GM19240 (cell line): ENCODE results near the gene STXBP6.
"Not testable (repeated sequence)": the region's sequence is repeated elsewhere in the genome, so short reads cannot be mapped to it uniquely, and the experiment has no call there.

ENCODE experiments used
- DNase-seq: peaks from one replicate; pipeline ENCODE4 v3.0.0; 2011; ENCODE audit warnings: low spot score; ENCODE audit not compliant: insufficient read length

The STXBP6 gene

DNA sequence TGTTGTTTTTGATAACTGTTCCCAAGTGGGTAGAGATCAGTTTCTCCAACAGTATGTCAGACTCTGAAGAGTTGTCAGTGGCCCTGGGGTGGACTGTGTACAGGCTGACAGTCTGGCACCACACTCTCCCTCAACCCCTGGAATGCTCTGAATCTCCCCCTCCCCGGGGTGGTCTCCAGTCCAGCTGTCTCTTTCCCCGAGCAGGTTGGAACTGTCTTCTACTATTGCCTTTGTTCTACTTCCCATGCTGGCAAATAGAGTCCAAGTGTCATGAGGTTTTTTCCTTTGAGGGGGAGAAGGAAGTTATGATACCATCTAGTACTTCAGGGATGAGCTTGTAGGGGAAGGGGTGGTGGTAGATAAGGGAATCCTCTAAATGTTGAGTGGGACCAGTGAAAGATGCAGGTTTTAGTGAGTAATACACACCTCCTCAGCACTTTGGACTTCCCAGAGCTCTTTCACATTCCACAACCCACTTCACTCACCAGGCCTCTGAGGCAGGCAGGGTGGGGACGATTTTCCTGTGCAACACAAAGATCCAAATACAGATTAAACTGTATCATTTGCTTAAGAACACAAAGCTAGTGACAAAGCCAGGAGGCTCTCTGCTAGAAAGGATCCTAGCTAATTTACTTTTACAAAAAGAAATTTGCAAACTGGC lies 245.3 kb downstream of the STXBP6 start:
- DNase-seq = no peak

DNA sequence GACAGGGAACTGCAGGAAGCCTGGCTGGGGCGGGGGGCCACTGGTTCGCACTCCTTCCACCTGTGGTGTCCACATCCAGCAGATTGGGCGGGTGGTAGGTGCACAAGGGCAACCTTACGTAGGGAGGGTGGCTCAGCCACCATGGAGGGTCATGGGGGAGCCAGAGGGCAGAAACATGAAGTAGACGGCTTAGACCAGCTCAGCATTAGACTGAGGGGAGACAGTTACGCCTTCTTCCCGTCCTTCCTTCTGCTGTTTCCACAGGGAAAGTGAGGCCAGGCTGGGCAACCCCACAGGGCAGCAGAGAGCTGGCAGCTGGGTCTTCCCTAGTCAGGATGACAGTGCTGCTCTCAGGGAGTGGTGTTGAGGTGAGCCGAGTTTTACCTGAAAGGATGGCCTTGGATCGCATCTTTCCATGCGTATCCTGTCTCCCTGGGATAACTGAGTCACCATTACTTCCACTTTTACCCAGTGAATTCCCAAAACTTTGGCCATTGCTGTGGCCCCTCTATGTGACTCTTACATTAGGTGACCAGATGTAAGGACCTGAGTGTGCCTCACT lies 245.9 kb downstream of the STXBP6 start:
- no peak for DNase-seq

DNA sequence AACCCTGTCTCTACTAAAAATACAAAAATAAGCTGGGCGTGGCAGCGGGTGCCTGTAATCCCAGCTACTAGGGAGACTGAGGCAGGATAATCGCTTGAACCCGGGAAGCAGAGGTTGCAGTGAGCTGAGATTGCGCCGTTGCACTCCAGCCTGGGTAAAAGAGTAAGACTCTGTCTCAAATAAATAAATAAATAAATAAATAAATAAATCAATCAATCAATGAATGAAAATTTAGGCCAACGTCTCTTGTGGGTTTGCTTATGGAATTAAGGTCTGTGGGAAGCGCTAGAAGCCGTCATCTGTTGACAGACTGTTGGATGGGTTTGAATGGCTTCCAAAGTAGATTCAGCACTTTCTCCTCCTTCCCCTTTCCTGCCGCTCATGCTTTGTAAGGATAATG lies 246.5 kb downstream of the STXBP6 start:
- not testable (repeated sequence) for DNase-seq

DNA sequence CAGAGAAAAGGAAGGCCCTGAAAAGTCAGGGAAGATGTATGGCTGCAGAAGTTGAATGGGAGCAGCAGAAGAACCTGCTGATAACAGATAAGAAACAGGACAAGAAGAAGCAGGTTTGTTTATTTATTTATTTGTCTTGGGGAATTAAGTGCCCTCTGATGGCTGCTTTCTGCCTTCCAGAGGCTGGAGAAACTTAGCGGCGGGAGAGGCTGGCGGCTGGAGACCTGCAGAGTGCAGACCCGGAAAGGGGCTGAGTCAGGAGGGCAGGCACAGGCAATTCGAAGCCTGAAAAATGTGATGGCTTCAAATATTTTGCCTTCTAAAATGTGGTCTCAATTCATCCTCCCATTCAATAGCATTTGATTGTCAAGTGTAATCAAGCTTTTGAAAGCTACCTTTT lies 247.7 kb downstream of the STXBP6 start:
- DNase-seq = no peak

DNA sequence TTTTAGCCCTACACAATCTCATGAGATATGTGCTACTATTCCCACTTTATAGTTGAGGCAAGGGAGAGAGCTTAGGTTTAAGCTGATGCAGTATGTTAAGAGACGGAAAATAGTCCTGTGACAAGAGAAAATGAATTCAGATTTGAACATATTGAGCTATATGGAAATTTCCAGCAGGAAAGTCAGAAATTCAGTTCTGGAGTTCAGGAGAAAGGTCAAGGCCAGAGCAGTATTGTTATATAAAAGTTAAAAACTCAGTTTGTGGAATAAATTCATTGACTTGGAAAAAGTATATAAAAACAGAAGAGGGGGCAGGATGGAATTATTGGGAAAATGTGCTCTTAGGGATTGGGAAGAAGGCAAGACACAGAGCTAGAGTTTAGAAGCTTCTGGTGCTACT lies 248.9 kb downstream of the STXBP6 start:
- DNase-seq = no peak

DNA sequence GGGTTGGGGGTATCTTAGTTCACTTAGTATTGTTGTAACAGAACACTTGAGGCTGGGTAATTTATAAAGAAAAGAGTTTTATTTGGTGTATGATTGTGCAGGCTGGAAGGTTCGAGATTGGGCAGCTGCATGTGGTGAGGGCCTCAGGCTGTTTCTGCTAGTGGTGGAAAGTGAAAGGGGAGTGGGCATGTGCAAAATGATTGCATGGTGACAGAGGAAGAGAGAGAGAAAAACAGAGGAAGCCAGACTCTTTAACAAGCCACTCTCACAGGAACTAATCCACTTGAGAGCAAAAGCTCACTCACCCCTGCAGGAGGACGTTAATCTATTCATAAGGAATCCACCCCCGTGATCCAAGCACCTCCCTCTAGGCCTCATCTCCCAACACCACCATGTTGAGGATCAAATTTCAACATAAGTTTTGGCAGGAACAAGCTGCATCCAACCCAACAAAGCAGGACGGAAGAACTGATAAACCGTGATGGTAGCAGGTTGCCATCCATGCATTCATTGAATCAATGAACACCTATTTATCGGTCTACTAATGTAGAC lies 251.0 kb downstream of the STXBP6 start:
- DNase-seq = no peak

DNA sequence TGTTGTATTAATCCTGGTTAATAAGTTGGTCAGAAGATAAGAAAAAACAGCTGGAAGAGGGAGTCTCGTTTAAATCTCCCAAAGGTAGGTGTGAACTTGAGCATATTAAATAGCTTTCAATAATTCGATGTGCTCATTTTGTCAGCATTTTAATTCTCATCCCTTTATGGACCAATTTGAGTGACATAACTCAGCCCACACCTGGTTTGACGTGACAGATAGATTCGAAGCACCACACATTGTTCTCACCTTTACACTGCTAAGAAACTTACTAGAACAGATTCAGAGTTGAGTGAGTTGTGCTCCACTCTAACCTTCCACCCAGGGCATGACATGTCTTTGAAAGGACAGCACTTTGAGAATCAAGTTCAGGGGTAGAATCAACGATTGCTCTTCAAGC lies 254.5 kb downstream of the STXBP6 start:
- no peak for DNase-seq

DNA sequence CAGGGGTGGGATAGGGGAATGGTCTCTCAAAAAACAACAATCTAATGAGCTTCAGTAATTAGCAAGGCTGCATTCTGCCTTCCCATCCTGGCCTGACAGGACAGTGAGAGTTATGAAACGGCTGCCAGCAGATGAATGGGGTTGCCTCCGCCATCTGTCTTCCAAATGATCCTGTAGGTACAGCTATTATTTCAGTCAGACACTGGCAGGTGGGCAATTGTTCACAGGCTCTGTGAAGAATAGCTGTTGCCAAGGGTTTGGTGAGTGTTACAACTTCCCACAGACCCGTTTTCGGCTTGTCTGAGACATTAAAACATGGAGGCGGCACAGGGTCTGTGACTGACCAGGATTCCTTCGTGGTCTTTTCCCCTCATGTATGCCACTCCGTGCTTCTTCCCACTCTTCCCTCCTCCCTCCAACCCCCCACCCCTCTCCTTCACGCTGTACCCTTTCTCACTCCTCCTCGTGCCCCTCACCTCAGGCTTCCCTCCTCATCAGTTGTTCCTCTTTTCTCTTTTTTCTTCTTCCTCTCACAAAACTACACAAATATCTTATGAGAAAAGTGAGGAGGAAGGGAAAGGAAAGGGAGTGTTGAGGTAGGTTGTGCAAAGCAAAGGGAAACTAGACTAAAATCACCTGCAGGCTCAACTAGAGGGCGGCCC lies 255.2 kb downstream of the STXBP6 start:
- DNase-seq = no peak

DNA sequence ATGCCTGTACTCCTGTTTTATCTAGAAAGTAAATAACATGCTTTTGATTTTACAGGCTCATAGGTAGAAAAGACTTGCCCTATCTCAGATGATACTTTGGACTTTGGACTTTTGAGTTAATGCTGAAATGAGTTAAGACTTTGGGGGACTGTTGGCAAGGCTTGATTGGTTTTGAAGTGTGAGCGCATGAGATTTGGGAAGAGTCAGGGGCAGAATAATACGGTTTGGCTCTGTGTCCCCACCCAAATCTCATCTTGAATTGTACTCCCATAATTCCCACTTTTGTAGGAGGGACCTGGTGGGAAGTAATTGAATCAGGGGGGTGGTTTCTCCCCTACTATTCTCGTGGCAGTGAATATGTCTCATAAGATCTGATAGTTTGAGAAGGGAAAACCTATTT lies 259.8 kb downstream of the STXBP6 start:
- no peak for DNase-seq

DNA sequence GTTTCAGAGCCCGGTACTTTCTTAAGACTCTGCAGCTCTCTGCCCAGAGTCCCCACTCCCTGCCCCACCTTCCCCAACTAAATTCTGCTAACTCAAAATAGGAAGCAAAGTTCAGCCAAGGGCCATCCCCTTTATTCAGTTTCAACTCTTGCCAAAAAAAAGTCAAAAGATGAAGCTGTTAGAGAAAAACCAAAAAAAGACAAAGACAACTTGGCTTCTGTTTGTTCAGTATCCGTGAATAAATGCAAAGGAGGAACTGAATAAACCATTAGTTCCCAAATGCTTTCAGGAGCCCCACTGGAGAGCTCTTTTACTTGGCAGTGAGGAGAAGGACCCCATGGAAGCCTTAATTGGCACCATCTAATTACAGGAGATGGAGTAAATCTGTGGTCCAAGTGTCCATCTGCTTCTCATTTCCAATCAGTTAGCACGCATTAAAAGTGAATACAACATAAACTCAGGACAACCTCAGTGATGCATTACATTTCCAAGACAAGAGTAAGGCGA lies 260.5 kb downstream of the STXBP6 start:
- no peak for DNase-seq

DNA sequence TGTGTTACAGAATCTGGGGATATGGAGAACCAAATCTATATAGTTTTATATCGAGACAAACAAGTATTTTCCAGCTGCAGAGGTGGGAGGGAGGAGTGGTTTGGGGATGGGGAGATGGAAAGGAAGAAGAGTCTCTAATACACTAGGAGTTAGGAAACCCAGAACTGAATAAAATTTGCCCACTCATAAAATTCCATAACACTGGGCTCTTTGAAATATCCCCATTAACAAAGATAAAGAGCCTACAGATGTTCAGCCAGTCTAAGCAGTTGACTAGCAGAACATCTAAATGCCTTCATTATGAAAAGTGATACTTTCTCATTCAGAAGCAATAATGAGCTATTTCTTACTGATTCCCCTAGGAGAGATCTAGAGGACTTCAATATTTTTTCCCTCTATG lies 264.2 kb downstream of the STXBP6 start:
- DNase-seq = no peak

DNA sequence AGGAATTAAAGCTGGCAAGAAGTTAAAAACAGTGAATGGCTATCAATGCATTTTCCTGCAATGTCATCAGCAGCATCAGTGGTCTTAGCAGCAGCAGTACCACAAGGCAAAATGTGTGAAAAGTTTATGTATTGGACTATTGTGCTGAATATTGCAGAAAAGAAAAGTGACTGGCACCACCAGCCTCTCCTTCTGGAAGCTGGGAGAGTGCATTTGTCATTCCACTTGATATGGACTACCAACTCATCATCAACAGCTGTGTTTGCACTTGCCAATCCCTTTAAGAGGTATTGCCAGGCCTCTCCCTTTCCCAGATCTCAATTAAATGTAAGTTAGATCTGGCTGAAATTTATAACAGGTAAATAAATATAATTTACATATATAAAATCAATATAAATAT lies 265.0 kb downstream of the STXBP6 start:
- no peak for DNase-seq

DNA sequence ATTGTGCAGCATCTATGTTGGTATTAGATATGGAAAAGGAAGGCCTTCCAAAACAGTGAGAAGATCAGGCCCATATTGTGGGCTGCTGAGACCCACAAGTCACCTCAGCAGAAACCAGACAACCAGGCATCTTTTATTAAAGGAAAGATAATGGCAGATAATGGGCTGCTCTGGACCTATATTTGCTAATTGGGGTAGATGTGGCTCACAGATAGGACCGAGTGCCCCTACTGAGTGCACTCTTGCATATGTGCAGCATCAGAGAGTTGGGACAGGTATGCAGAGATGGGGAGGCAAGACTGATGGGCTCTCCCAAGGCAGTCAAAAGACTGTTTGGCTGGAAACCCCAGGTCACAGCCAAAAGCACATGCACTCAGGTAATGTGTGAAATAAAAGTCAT lies 266.2 kb downstream of the STXBP6 start:
- DNase-seq = no peak

DNA sequence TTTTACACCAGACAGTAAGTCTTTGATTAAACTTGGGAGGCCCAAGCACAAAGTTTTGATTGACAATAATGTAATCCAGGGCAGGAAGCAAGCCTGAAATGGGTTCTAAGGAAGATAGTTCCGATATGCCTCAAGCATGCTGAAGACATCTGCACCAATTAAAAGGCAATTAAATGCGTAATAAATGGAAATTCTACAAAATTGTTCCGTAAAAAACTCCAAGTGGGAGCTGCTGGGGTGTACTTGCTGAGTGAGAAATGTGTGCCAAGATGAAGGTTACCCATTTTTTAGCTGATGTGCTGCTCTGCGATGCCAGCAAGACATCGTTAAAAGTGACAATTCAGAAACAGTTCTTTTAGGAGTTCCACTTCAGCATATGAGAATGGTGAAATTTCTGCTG lies 269.7 kb downstream of the STXBP6 start:
- no peak for DNase-seq

DNA sequence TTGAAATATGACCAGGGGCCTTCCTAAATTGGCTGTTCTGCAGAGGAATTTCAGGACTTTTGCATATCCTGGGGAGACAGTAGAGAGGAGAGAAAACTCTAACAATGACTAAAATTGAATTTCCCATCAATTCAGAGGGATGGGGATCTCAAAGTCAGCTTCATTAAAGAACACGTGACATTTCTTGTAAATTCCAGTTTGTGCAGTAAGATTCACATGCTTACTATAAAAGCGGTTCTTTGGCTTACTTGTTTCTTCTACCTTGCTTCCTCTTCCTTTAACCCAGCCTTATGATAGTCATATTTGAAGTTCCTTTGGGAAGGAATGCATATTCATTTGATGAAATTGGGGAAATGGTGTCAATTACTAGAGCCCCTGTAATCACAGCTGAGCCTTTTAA lies 272.3 kb downstream of the STXBP6 start:
- DNase-seq = no peak

DNA sequence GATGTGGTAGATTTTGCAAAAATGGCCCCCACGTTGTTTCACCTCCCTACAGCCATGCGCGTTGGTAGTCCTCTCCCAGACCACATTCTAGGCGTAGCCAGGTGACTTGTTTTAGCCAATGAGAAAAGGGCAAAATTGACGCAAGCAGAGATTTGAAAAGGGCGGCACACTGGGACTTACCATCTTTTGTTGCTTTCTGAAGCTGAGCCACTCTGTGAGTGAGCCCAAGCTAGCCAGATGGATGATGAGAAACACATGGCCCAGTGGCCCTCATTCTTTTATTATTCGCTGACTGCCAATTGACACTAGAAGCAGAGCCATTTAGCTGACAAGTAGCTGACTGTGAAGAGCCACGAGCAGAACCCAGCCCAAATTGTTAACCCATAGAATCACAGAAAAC lies 274.0 kb downstream of the STXBP6 start:
- no peak for DNase-seq

DNA sequence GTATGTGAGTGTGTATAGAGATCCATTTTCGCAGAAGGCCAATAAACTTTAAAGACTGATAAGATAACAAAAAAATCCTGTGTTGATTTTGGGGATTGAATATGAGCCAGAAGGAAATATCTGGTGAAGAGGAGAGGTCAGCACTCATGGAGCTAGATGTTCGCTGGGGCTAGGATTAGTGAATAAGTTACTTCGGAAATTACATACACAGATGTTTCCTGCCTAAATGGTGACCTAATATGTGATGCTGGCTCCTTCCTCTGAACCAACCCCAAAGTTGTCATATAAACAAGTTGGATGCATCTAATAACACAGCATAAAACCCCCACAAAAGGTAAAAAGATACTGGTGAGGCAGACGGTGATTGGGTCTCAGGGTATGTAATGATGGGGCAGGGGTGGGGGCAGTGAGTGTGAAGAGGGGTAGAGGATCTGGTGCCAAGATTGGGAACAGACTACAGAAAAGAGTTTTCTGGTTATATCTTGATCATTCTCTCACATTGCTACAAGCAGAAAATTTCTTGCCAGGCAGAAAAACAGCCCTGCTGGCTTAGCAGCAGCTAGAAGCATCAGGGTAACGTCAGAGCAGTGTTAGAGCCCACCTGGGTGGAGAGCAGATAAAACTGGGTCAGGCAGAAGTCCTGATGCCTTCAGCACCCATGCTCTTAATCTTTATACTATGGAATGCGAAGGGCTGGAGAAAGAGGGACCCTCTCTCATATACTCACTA lies 275.6 kb downstream of the STXBP6 start:
- DNase-seq = no peak

DNA sequence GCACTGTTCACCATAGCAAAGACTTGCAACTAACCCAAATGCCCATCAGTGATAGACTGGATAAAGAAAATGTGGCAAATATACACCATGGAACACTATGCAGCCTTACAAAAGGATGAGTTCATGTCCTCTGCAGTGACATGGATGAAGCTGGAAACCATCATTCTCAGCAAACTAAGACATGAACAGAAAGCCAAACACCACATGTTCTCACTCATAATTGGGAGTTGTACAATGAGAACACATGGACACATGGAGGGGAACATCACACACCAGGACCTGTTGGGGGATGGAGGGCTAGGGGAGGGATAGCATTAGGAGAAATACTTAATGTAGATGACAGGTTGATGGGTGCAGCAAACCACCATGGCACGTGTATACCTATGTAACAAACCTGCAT lies 276.4 kb downstream of the STXBP6 start:
- not testable (repeated sequence) for DNase-seq

DNA sequence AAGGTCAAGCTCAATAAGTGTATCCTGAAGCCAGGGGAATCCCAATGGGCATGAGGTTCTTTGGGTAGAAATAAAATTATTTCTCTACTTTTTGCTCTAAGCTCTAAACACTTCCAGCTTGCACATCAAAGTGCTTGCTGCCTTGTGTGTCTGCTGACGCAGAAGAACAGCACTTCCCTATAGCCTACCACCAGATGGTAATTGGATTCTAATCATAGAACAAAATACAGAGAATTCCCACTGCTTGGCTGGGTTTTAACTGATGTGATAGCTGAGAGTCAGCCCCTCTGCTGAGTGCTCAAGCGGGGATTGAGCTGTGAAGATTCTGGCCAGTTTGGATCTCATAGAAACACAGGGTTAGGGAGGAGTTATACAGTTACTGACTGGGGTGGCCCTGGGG lies 283.5 kb downstream of the STXBP6 start:
- DNase-seq = no peak

DNA sequence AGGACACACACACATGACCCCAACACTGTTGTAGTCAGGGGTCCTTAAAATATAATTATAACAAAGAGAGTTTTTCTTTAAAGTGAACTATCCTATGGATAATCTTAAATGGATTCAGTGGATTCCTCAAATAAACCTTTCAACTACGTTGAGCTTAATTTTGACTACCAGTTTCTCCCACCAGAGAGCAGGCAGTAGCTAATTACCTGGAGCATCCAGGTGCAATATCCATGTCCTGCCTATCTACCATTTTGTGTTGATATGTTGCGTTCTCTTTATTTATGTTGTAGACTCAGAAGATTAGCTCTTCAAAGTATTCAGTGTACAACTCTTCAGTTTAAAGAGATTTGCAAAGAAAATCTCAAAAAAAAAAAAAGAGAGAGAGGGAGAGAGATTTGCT lies 288.8 kb downstream of the STXBP6 start:
- no peak for DNase-seq
